Epidermal melanocyte (primary cell): ENCODE measurements around the gene COX6A1.
A peak's percentile ranks its signal among the peaks of the same experiment; 100 is the strongest.

ENCODE experiments used
- DNase-seq: peaks from one replicate; pipeline ENCODE4 v3.0.0; 2011; ENCODE audit warnings: low spot score; ENCODE audit not compliant: insufficient read length

The COX6A1 gene

GRCh38 chr12:120437735-120438494 lies at the start of gene COX6A1:
COX6A1 (plus strand) TSS chr12:120438113; CDS start chr12:120438127, 14 bp downstream.
- peak; percentile 97 for DNase-seq

GRCh38 chr12:120388691-120389481 lies 49.0 kb upstream of the COX6A1 start:
- no peak for DNase-seq

GRCh38 chr12:120390540-120391120 lies 47.3 kb upstream of the COX6A1 start:
- no peak for DNase-seq

GRCh38 chr12:120394483-120395367 lies 43.2 kb upstream of the COX6A1 start:
- DNase-seq = no peak

- DNase-seq = no peak
Measured at GRCh38 chr12:120397824-120398540, 39.9 kb upstream of the COX6A1 start.

- DNase-seq = no peak
Measured at GRCh38 chr12:120399531-120399930, 38.4 kb upstream of the COX6A1 start.

GRCh38 chr12:120402217-120402616 lies 35.7 kb upstream of the COX6A1 start:
- DNase-seq = no peak

GRCh38 chr12:120403869-120404268 lies 34.0 kb upstream of the COX6A1 start:
- DNase-seq = no peak

- no peak for DNase-seq
Measured at GRCh38 chr12:120404271-120404670, 33.6 kb upstream of the COX6A1 start.

- DNase-seq = no peak
Measured at GRCh38 chr12:120406069-120406468, 31.8 kb upstream of the COX6A1 start.

GRCh38 chr12:120406553-120406952 lies 31.4 kb upstream of the COX6A1 start:
- no peak for DNase-seq

GRCh38 chr12:120408771-120409170 lies 29.1 kb upstream of the COX6A1 start:
- DNase-seq = no peak

- DNase-seq = no peak
Measured at GRCh38 chr12:120412421-120412820, 25.5 kb upstream of the COX6A1 start.

- DNase-seq = no peak
Measured at GRCh38 chr12:120413901-120414695, 23.8 kb upstream of the COX6A1 start.

GRCh38 chr12:120416490-120417216 lies 21.3 kb upstream of the COX6A1 start:
- no peak for DNase-seq

GRCh38 chr12:120417917-120418580 lies 19.9 kb upstream of the COX6A1 start:
- DNase-seq = no peak

- no peak for DNase-seq
Measured at GRCh38 chr12:120421701-120422100, 16.2 kb upstream of the COX6A1 start.

- no peak for DNase-seq
Measured at GRCh38 chr12:120422892-120423456, 14.9 kb upstream of the COX6A1 start.
